Tibial nerve (tissue), 4 donors: ENCODE data around the gene TNFAIP8.

ENCODE experiments used
- CTCF ChIP-seq, 5 experiments: fragments of 200-600 bp in 3 of 5; fragments of 450-650 bp in 2 of 5; sonication (generic) in 3 of 5; IDR thresholded peaks; one replicate each; pipeline ENCODE4 v1.5.1; 2016 to 2019; ENCODE audit warnings: antibody characterized with exemption in 5 of 5, mild to moderate bottlenecking in 3 of 5, moderate library complexity in 2 of 5
- EP300 ChIP-seq, 2 donors: sonication (generic); formaldehyde crosslinking; IDR thresholded peaks; one replicate each; pipeline ENCODE4 v1.6.1; 2017; ENCODE audit warnings: antibody characterized with exemption in 2 of 2, mild to moderate bottlenecking in 1 of 2
- POLR2A ChIP-seq, 2 donors: fragments of 450-650 bp; IDR thresholded peaks; one replicate each; pipeline ENCODE4 v1.6.1; 2017; ENCODE audit warnings: antibody characterized with exemption in 2 of 2, mild to moderate bottlenecking in 2 of 2, moderate library complexity in 2 of 2

DNA sequence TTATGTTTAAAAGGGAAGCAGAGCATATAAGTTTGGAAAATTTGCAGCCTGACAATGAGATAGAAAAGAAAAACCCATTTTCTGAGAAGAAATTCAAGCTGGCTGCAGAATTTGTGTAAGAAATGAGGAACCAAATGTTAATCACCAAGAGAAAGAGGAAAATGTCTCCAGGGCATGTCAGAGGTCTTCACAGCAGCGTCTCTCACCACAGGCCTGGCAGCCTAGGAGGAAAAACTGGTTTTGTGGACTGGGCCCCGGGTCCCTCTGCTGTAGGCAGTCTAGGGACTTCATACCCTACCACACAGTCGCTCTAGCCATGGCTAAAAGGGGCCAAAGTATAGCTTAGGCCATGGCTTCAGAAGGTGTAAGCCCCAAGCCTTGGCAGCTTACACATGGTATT lies 64.3 kb downstream of the TNFAIP8 start:
- TF ChIP-seq CTCF (IDR thresholded peaks at IDR 0.05) (no peak), POLR2A (IDR thresholded peaks at IDR 0.05) (no peak), EP300 (IDR thresholded peaks at IDR 0.05) (no peak)
